ENCODE results near the gene RGCC.
A peak's percentile ranks its signal among the peaks of the same experiment; 100 is the strongest.
"Not testable (repeated sequence)": the region's sequence is repeated elsewhere in the genome, so short reads cannot be mapped to it uniquely, and the experiment has no call there.

RGCC gene

GRCh38 chr13:41492432-41493260 is 35.3 kb downstream of the RGCC start:
- peak; percentile 58 for DNase-seq

- no peak for DNase-seq
Measured at GRCh38 chr13:41494202-41494601, 36.9 kb downstream of the RGCC start.

- DNase-seq = no peak
Measured at GRCh38 chr13:41495044-41495443, 37.7 kb downstream of the RGCC start.

- DNase-seq = no peak
Measured at GRCh38 chr13:41496420-41497234, 39.3 kb downstream of the RGCC start.

DNA sequence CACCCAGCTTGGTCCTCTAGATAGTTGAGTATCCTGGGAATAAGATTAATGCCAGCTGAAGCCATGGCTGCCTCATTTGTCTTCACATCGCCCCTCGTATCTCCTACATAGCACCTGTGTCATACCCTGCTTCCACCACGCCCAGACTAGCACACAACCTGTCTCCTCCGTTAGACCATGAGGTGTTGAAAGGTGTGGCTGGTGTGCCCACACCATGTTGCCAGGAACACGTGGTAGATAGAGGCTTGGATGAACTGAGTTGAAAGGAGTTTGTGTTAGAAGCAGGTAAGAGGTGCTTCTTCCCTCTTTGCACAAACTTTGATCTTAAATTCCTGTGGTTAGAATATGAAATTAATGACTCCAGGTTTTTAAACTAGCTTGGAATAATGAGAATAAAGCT is 40.1 kb downstream of the RGCC start:
- DNase-seq = no peak

DNA sequence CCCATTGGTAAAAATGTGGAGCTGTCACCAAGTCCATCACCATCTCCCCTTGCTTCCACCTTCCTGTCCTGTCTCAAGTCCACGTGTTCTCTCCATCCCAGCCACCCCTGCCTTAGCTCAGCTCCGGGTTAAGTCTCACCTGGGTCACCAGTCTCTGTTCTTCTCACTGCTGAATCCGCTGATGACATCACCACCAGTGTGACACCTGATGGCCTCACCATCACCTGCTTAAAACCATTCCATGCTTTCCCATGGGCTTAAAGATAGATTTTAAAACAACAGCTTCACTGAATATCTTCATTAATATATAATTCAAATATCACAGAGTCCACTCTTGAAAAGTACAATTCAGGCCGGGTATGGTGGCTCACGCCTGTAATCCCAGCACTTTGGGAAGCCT is 42.1 kb downstream of the RGCC start:
- no peak for DNase-seq

DNA sequence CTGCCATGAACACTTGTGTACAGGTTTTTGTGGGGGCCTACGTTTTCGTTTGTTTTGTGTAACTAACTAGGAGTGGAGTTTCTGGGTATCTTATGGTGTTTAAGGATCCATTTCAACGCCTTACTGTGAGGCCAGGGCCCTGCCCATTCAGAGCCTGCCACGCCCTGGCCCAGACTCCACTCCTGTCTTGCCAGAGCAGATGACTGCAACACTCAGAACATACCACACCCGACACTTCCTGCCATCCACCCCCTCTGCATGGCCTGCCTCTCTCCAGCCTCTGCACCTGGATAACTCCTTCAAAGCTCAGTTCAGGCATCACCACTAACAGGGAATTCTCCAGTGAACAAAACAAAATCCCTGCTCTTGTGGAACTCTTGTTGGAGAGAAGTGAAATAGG is 43.2 kb downstream of the RGCC start:
- peak; percentile 59 for DNase-seq

GRCh38 chr13:41501281-41501680 is 43.9 kb downstream of the RGCC start:
- DNase-seq = no peak

DNA sequence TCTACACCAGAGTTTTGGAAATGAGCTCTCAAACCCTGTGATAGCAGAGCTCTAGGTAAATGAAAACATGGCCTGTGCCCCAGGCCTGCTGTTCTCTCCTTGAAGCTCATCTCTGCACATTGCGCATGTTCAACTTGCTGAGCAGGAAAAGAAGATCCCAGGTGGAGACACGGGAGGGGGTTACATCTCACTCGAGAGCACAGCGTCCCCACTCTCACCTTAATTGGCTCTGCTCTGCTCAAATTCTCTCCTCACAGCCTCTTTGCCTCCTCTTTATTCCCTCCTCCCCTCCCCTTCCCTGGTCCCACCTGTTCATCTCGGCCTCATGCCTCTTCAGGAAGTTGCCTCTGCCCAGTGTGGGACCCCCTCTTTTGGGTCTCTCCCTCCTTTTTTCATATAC is 44.7 kb downstream of the RGCC start:
- DNase-seq = no peak

DNA sequence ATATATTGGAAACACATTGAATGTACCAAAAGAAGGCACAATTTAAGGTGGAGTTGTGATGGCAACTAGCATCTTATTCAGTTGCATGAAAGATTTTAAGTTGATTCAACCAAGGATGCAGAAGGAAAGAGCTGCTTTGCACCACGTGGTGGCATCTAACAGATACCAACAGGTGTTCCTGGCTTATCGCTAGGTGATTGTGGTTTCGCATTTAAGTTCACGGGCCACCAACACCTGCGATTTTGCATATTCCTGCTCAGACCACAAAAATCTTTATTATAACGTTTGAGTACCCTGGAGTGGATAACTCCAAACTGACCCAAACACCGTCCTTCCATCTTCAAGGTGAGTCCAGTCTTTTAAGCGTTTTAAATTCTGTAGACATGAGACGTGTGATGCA is 45.3 kb downstream of the RGCC start:
- no peak for DNase-seq

- no peak for DNase-seq
Measured at GRCh38 chr13:41503356-41503755, 46.0 kb downstream of the RGCC start.

- DNase-seq = not testable (repeated sequence)
Measured at GRCh38 chr13:41504657-41505056, 47.3 kb downstream of the RGCC start.

DNA sequence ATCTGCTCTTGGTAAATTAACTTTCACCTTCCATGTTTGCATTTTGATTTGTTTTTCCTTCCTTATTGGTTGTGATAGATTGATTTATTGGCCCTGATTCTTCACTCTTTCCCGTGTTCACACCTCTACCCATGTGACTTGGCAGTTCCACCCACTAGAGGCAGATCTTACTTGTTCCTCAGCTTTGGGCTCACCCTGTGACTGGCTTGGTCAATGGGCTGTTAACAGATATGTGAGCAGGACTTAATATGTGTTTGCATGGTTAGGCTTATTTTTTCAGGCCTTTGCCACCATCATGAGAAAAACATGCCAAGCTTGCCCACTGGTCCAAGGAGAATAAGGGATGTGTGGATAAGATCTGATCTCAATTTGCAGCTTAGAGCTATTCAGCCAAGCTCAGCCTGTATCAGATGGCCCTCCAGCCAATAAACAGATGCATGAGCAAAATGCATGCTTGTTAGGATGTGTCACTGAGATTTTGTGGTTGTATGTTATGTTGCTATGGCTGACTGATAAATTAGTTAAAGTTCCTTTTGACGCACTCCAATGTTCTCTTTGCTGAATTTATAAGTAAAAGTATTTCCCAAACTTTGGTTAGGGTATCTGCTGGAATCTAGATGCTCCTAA is 48.0 kb downstream of the RGCC start:
- no peak for DNase-seq

GRCh38 chr13:41506312-41506711 is 49.0 kb downstream of the RGCC start:
- no peak for DNase-seq

- DNase-seq = no peak
Measured at GRCh38 chr13:41509971-41510370, 52.6 kb downstream of the RGCC start.

DNA sequence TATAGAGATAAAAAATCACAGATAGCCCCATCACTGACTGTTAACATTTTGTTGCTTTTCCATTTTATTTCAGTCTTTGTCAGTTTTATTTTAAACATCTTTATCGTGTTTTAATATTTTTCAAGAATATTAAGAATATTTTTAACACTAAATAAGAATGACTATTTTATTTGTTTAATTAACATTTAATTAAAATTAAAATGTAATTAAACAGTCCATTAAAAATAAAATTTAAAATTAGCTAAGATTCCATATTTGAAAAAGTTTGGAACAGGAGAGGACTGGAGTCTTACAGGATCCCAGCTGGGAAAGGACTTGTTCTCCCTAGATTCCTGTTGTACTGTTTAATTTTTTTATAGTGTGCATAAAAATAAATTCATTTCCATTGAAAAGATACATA is 54.5 kb downstream of the RGCC start:
- no peak for DNase-seq

DNA sequence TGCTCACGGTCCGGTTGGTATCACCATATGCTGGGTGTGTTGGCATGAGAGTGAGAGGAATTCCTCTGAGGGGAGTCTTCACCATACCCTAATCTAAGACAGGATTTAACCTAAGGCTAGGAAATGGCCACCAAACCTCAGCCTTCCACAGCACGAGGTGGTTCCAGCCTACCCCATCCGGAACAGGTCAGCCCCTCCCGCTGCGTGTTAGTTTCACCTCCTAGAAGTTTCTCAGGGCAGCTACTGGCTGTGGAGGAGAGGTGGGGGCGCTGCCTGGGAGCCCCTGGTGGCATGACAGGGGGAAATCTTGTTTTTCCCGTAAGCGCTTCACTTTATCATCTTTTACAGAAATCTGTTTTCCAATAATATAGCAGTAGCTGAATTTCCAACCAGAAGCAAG is 55.1 kb downstream of the RGCC start:
- DNase-seq = no peak

GRCh38 chr13:41513600-41513999 is 56.2 kb downstream of the RGCC start:
- DNase-seq = no peak

DNA sequence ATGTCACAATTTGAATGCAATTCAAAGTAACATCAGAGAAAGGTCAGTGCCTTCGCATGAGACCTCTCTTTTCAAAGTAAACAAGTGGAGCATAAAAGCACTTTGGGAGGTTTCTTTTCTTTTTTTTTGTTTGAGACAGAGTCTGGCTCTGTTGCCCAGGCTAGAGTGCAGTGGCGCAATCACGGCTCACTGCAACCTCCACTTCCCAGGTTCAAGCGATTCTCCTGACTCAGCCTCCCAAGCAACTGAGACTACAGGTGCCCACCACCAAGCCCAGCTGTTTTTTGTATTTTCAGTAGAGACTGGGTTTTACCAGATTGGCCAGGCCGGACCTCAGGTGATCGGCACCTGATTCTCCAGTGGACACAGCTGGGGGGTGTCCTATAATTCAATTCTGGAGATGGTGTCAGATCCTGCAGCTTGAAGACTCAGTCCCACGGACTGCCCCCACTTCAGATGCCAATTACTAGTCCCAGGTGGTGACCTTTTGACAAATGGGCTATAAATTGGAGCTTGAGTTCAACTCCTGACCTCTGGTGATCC is 57.6 kb downstream of the RGCC start:
- no peak for DNase-seq

DNA sequence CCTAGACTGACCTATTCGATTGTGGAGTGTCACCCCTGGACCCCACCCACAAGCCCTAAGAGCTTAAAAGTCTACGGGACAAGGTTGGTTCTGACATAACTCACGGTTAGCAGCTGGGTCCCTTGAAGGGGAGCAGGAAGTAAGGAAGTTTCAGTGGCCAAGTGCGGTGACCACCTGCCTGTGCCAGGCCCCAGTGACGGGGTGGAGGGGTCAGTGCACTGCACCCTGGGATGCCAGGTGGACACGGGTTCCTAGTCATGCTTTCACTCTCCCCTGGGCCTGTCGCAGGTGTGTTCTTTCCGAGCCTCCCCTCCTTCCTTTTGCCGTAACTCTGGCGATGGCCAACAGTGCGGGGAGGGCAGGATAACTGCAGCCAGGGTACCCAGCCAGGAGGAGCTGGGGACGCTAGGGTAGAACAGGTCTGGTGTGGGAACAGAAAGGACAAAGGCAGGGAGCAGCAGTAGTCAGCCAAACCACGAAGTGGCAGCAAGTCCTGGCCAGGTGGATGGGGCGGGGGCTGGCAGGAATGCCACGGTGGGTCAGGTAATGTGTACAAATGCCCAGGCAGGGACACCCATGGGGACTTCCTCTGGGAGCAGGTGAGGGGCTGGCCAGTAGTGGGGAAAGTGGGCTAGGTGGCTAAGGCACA is 58.3 kb downstream of the RGCC start:
- DNase-seq = no peak

GRCh38 chr13:41516166-41516565 is 58.8 kb downstream of the RGCC start:
- DNase-seq = no peak

GRCh38 chr13:41516760-41517159 is 59.4 kb downstream of the RGCC start:
- DNase-seq = no peak

Data from hematopoietic multipotent progenitor cell treated with erythropoietin and hydrocortisone succinate and interleukin-3 and kit ligand, for 4 days (in vitro differentiated cells).